Vagina (tissue), 2 donors: ENCODE measurements around the gene VIL1.

ENCODE experiments used
- POLR2AphosphoS5 ChIP-seq, 2 donors: sonication (generic); formaldehyde crosslinking; IDR thresholded peaks; one replicate each; pipeline ENCODE4 v1.9.0; 2017; ENCODE audit warnings: antibody characterized with exemption in 2 of 2, mild to moderate bottlenecking in 2 of 2, low read depth in 1 of 2; ENCODE audit not compliant: insufficient read depth in 1 of 2
- TF ChIP-seq, protein P1 (sequence below), 3 experiments: fragments of 450-650 bp in 2 of 3; fragments of 200-600 bp in 1 of 3; sonication (generic) in 1 of 3; IDR thresholded peaks; one replicate each; pipeline ENCODE4 v1.5.1; 2017 to 2019; ENCODE audit warnings: antibody characterized with exemption in 3 of 3, mild to moderate bottlenecking in 2 of 3, moderate library complexity in 2 of 3

- TF ChIP-seq, protein P1, sequence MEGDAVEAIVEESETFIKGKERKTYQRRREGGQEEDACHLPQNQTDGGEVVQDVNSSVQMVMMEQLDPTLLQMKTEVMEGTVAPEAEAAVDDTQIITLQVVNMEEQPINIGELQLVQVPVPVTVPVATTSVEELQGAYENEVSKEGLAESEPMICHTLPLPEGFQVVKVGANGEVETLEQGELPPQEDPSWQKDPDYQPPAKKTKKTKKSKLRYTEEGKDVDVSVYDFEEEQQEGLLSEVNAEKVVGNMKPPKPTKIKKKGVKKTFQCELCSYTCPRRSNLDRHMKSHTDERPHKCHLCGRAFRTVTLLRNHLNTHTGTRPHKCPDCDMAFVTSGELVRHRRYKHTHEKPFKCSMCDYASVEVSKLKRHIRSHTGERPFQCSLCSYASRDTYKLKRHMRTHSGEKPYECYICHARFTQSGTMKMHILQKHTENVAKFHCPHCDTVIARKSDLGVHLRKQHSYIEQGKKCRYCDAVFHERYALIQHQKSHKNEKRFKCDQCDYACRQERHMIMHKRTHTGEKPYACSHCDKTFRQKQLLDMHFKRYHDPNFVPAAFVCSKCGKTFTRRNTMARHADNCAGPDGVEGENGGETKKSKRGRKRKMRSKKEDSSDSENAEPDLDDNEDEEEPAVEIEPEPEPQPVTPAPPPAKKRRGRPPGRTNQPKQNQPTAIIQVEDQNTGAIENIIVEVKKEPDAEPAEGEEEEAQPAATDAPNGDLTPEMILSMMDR (IDR thresholded peaks at IDR 0.05): no peak
- no peak for TF ChIP-seq POLR2AphosphoS5 (IDR thresholded peaks at IDR 0.05; ENCODE audit: insufficient read depth in 1 of 2, low read depth in 1 of 2)
Measured at GRCh38 chr2:218402911-218403411, 16.0 kb upstream of the VIL1 start.
